GM19043 (cell line): ENCODE data around the gene FAM72A.
A peak's percentile ranks its signal among the peaks of the same experiment; 100 is the strongest.
"Not testable (repeated sequence)": the region's sequence is repeated elsewhere in the genome, so short reads cannot be mapped to it uniquely, and the experiment has no call there.

Experiments
- ATAC-seq: cut with Tn5 transposase; IDR thresholded peaks from one replicate; pipeline ENCODE4 v1.9.1; 2021; ENCODE audit warnings: low read depth; ENCODE audit not compliant: unreplicated experiment

Gene FAM72A

GRCh38 chr1:206173110-206173719, 29.4 kb downstream of the FAM72A start:
- not testable (repeated sequence) for ATAC-seq

- not testable (repeated sequence) for ATAC-seq
Measured at GRCh38 chr1:206169794-206170193, 32.8 kb downstream of the FAM72A start.

DNA sequence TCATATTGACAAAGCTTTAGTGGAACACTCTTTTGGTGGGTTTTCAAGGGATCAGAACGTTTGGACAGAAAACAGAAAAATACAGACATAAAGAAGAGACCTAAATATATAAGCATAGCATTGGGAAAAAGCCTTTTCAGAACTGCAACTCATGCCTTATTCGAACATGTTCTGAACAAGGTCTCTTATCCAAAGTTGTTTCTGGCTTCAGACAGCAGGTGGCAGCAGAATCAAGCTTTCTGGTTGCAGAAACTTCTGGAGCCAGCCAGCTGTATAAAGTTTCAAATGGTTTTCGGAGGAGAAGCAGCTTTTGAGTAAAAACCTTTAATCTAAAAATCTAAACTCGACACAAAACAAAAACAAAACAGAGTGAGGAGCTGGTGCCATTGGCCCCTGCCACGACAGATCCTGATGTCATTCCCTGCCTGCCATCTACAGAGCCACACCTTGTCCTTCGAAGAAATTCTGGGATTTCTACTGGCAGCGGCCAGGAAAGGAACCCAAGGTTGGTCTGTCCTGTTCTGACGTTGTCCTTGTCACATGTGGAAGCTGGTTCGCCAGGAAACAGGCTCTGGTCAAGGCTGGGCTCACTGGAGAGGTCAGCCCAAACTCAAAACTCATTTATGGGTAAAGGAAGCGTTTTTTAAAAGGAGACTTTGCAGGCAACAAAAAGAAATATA, 35.1 kb downstream of the FAM72A start:
- peak; percentile 70 for ATAC-seq

- no peak for ATAC-seq
Measured at GRCh38 chr1:206145771-206146290, 56.8 kb downstream of the FAM72A start.

- ATAC-seq = no peak
Measured at GRCh38 chr1:206144605-206145004, 58.0 kb downstream of the FAM72A start.

- ATAC-seq = no peak
Measured at GRCh38 chr1:206143537-206144172, 59.0 kb downstream of the FAM72A start.

GRCh38 chr1:206142770-206143169, 59.9 kb downstream of the FAM72A start:
- ATAC-seq = no peak

DNA sequence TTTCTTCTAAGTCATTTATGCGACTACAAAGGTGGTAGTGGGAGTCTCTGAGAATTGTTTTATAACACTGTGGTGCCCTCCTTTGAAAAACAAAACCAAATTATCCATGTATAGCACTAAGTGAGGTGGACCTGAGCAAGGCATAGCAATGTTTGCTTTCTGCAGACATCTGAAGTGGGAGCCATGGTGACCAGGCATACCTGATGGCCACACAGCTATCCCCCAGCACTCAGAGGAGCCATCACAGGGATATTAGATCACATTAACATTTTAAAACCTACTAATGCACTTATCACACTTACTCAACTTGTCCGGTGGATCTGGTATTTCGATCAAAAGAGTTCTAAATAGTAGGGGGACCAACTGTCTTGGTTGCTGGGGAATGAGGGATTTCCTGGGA, 60.6 kb downstream of the FAM72A start:
- ATAC-seq = no peak

GRCh38 chr1:206136241-206136640, 66.4 kb downstream of the FAM72A start:
- no peak for ATAC-seq
